IMR-90 (cell line): ENCODE results near the gene VAMP5. TPM values are rescaled to one million over a fixed set of nuclear protein-coding genes. Genes with fewer than 3 reads are reported as not detected.
A peak's percentile ranks its signal among the peaks of the same experiment; 100 is the strongest.

Experiments
- ATAC-seq: fragments of 200-7000 bp; cut with Tn5 transposase; 2 replicates; pipeline ENCODE4 v1.9.1; 2020; ENCODE audit warnings: low read depth, mild to moderate bottlenecking, moderate library complexity
- BruUV-seq: library from RNA; stranded (reverse); fragments of 400-500 nt; replicated peaks from 2 replicates; lab custom pipeline; 2021; lab: Mats Ljungman, UMichigan
- CTCF ChIA-PET: fragments of 300-600 bp; formaldehyde crosslinking; extraction: SDS; loops from one replicate; lab custom pipeline; 2021; ENCODE audit warnings: antibody characterized with exemption; lab: Yijun Ruan, JAX
- POLR2A ChIA-PET: fragments of 300-600 bp; sonication (Branson Sonifier 250); formaldehyde crosslinking; loops from one replicate; lab custom pipeline; 2022; ENCODE audit warnings: antibody characterized with exemption; ENCODE audit not compliant: unreplicated experiment; lab: Charles Lee
- DNase-seq: peaks from one replicate; pipeline ENCODE4 v3.0.0; 2013
- H2AFZ ChIP-seq: replicated peaks from 2 replicates; pipeline ENCODE3; 2013; ENCODE audit warnings: low read length, mild to moderate bottlenecking; ENCODE audit not compliant: poor library complexity
- H2AK5ac ChIP-seq: 2 replicates; pipeline ENCODE4 v1.6.1; 2013; ENCODE audit warnings: low read depth, low read length, inconsistent platforms
- H2AK9ac ChIP-seq: replicated peaks from 2 replicates; pipeline ENCODE3; 2013; ENCODE audit warnings: mild to moderate bottlenecking, low read depth, low read length, moderate library complexity; ENCODE audit not compliant: poor library complexity
- H2BK120ac ChIP-seq: 2 replicates; pipeline ENCODE4 v1.6.1; 2013; ENCODE audit warnings: low read depth, low read length, inconsistent platforms
- H2BK15ac ChIP-seq: 3 replicates; pipeline ENCODE4 v1.6.1; 2013; ENCODE audit warnings: low read depth, low read length, inconsistent platforms
- H2BK20ac ChIP-seq: 2 replicates; pipeline ENCODE4 v1.6.1; 2013; ENCODE audit warnings: low read depth, mild to moderate bottlenecking, inconsistent platforms, low read length, moderate library complexity
- H2BK5ac ChIP-seq: 2 replicates; pipeline ENCODE4 v1.6.1; 2013; ENCODE audit warnings: mild to moderate bottlenecking, low read depth, low read length, inconsistent platforms; ENCODE audit not compliant: poor library complexity, severe bottlenecking
- H3K14ac ChIP-seq: replicated peaks from 2 replicates; pipeline ENCODE4 v1.6.1; 2013; ENCODE audit warnings: low read depth, low read length, inconsistent platforms
- H3K18ac ChIP-seq: 2 replicates; pipeline ENCODE4 v1.6.1; 2013; ENCODE audit warnings: low read depth, low read length, control low read depth
- H3K23ac ChIP-seq: 2 replicates; pipeline ENCODE4 v1.6.1; 2013; ENCODE audit warnings: low read depth, low read length, inconsistent platforms
- H3K27ac ChIP-seq: 2 replicates; pipeline ENCODE4 v1.5.1; 2013; ENCODE audit warnings: mild to moderate bottlenecking, control low read depth, low read length; ENCODE audit not compliant: insufficient read depth
- H3K27me3 ChIP-seq: 2 replicates; pipeline ENCODE4 v1.6.1; 2013; ENCODE audit warnings: low read length; ENCODE audit not compliant: control insufficient read depth, insufficient read depth
- H3K36me3 ChIP-seq: 2 replicates; pipeline ENCODE4 v1.6.1; 2013; ENCODE audit warnings: low read length, mixed read lengths; ENCODE audit not compliant: control insufficient read depth, insufficient read depth
- H3K4ac ChIP-seq: 2 replicates; pipeline ENCODE4 v1.6.1; 2013; ENCODE audit warnings: low read depth, low read length, inconsistent platforms
- H3K4me1 ChIP-seq: 2 replicates; pipeline ENCODE4 v1.6.1; 2013; ENCODE audit warnings: low read length, mixed read lengths; ENCODE audit not compliant: control insufficient read depth, insufficient read depth
- H3K4me2 ChIP-seq: 2 replicates; pipeline ENCODE4 v1.6.1; 2013; ENCODE audit warnings: low read depth, mild to moderate bottlenecking, control low read depth, low read length, moderate library complexity
- H3K4me3 ChIP-seq: 2 replicates; pipeline ENCODE4 v1.5.1; 2013; ENCODE audit warnings: low read depth, mild to moderate bottlenecking, control low read depth, low read length, moderate library complexity; ENCODE audit not compliant: insufficient read depth
- H3K56ac ChIP-seq: 2 replicates; pipeline ENCODE4 v1.6.1; 2013; ENCODE audit warnings: low read length, inconsistent platforms; ENCODE audit not compliant: insufficient read depth; ENCODE audit errors: extremely low read depth
- H3K79me1 ChIP-seq, 2 experiments: 2 replicates each; pipeline ENCODE4 v1.6.1; 2013; ENCODE audit warnings: low read length in 2 of 2, inconsistent platforms in 1 of 2, low read depth in 1 of 2
- H3K9ac ChIP-seq: 2 replicates; pipeline ENCODE4 v1.6.1; 2013; ENCODE audit warnings: low read depth, low read length, control low read depth
- H3K9me1 ChIP-seq: 2 replicates; pipeline ENCODE4 v1.6.1; 2013; ENCODE audit warnings: low read length, inconsistent platforms; ENCODE audit not compliant: insufficient read depth
- H3K9me3 ChIP-seq: 2 replicates; pipeline ENCODE4 v1.6.1; 2013; ENCODE audit warnings: low read length; ENCODE audit not compliant: control insufficient read depth, insufficient read depth
- H4K20me1 ChIP-seq: 2 replicates; pipeline ENCODE4 v1.6.1; 2013; ENCODE audit warnings: low read length, inconsistent platforms; ENCODE audit not compliant: insufficient read depth
- H4K5ac ChIP-seq: 2 replicates; pipeline ENCODE4 v1.6.1; 2013; ENCODE audit warnings: mild to moderate bottlenecking, low read depth, low read length, control low read depth
- H4K8ac ChIP-seq, 2 experiments: 2 replicates each; pipeline ENCODE4 v1.6.1; 2013; ENCODE audit warnings: low read depth in 2 of 2, low read length in 2 of 2, control low read depth in 1 of 2, inconsistent platforms in 1 of 2
- H4K91ac ChIP-seq: 2 replicates; pipeline ENCODE4 v1.6.1; 2013; ENCODE audit warnings: low read depth, low read length, inconsistent platforms; ENCODE audit not compliant: insufficient read depth
- BHLHE40 ChIP-seq: fragments of 150-350 bp; IDR thresholded peaks from 2 replicates; pipeline ENCODE4 v1.6.1; 2016; ENCODE audit warnings: mild to moderate bottlenecking, low read depth, low read length
- CEBPB ChIP-seq: IDR thresholded peaks from 2 replicates; pipeline ENCODE4 v1.6.1; 2012; ENCODE audit warnings: low read depth, low read length, improper control_type of control experiment
- CHD1 ChIP-seq: IDR thresholded peaks from 2 replicates; pipeline ENCODE4 v1.6.1; 2012; ENCODE audit warnings: low read depth, low read length, improper control_type of control experiment
- FOS ChIP-seq: fragments of 150-350 bp; IDR thresholded peaks from 2 replicates; pipeline ENCODE4 v1.6.1; 2016; ENCODE audit warnings: low read depth, low read length
- MAFK ChIP-seq: IDR thresholded peaks from 2 replicates; pipeline ENCODE4 v1.6.1; 2012; ENCODE audit warnings: low read depth, low read length, improper control_type of control experiment
- MAZ ChIP-seq: IDR thresholded peaks from 2 replicates; pipeline ENCODE4 v1.6.1; 2012; ENCODE audit warnings: low read depth, mild to moderate bottlenecking, low read length, improper control_type of control experiment, moderate library complexity, borderline replicate concordance
- NFE2L2 ChIP-seq: fragments of 150-350 bp; IDR thresholded peaks from 2 replicates; pipeline ENCODE4 v1.6.1; 2016; ENCODE audit warnings: low read depth, mild to moderate bottlenecking, low read length
- POLR2A ChIP-seq: IDR thresholded peaks from 2 replicates; pipeline ENCODE4 v1.6.1; 2012; ENCODE audit warnings: mild to moderate bottlenecking, low read depth, low read length
- RAD21 ChIP-seq: IDR thresholded peaks from 2 replicates; pipeline ENCODE4 v1.6.1; 2012; ENCODE audit warnings: low read length, improper control_type of control experiment
- RCOR1 ChIP-seq: IDR thresholded peaks from 2 replicates; pipeline ENCODE4 v1.6.1; 2012; ENCODE audit warnings: mild to moderate bottlenecking, low read length, improper control_type of control experiment; ENCODE audit not compliant: insufficient replicate concordance
- RFX5 ChIP-seq: IDR thresholded peaks from 2 replicates; pipeline ENCODE4 v1.8.0; 2012; ENCODE audit warnings: low read depth, mild to moderate bottlenecking, low read length, moderate library complexity
- SMC3 ChIP-seq: fragments of 150-350 bp; IDR thresholded peaks from 2 replicates; pipeline ENCODE4 v1.6.1; 2016; ENCODE audit warnings: low read depth, mild to moderate bottlenecking, antibody characterized with exemption, low read length, moderate library complexity
- WGBS, 2 experiments: methylation state at CpG; one replicate each; pipeline versions ENCODE4 v1.1.5 to v1.1.7; 2013; ENCODE audit warnings: missing lambda C conversion rate in 2 of 2; ENCODE audit not compliant: insufficient read length in 1 of 2; ENCODE audit errors: extremely low coverage in 2 of 2; 5-methylcytosine and 5-hydroxymethylcytosine counted together
- dilution Hi-C: fragments of 300-500 bp; cut with HindIII; formaldehyde crosslinking; loops from one replicate; pipeline ENCODE4 v1.14.3; 2018; ENCODE audit warnings: low sequenced_read_pairs; ENCODE audit not compliant: unreplicated experiment
- in situ Hi-C: fragments of 300-500 bp; cut with MboI; formaldehyde crosslinking; loops from 3 replicates; pipeline ENCODE4 v1.14.3; 2019; ENCODE audit warnings: low sequenced_read_pairs, inconsistent platforms, mixed read lengths
- intact Hi-C: fragments of 100-400 bp; cut with micrococcal nuclease; formaldehyde crosslinking; loops from 2 replicates; pipeline ENCODE4 v1.10.0; 2022
- polyA plus RNA-seq, 3 experiments: library from polyadenylated mRNA; depleted of rRNA; stranded (reverse); fragments of >200 nt; gene quantifications; 2 replicates each; pipeline ENCODE4 v1.2.3, GENCODE V29; 2012; ENCODE audit warnings: low replicate concordance in 1 of 3
- total RNA-seq: library from RNA; depleted of rRNA; stranded (reverse); fragments of >200 nt; gene quantifications from 2 replicates; pipeline ENCODE4 v1.2.3, GENCODE V29; 2012
- TF ChIP-seq, protein P1 (sequence below): fragments of 150-350 bp; IDR thresholded peaks from 2 replicates; pipeline ENCODE4 v1.6.1; 2017; ENCODE audit warnings: mild to moderate bottlenecking, antibody characterized with exemption, low read length, low read depth
- TF ChIP-seq, protein P2 (sequence below): conservative IDR thresholded peaks from 2 replicates; pipeline ENCODE4 v1.5.1; 2012; ENCODE audit warnings: mild to moderate bottlenecking, low read depth, low read length, improper control_type of control experiment

Gene VAMP5
- total and polyA plus RNA-seq, 2 of the 4 experiments (the other 2 are of a cell fraction) = 13.8 to 103 TPM

DNA sequence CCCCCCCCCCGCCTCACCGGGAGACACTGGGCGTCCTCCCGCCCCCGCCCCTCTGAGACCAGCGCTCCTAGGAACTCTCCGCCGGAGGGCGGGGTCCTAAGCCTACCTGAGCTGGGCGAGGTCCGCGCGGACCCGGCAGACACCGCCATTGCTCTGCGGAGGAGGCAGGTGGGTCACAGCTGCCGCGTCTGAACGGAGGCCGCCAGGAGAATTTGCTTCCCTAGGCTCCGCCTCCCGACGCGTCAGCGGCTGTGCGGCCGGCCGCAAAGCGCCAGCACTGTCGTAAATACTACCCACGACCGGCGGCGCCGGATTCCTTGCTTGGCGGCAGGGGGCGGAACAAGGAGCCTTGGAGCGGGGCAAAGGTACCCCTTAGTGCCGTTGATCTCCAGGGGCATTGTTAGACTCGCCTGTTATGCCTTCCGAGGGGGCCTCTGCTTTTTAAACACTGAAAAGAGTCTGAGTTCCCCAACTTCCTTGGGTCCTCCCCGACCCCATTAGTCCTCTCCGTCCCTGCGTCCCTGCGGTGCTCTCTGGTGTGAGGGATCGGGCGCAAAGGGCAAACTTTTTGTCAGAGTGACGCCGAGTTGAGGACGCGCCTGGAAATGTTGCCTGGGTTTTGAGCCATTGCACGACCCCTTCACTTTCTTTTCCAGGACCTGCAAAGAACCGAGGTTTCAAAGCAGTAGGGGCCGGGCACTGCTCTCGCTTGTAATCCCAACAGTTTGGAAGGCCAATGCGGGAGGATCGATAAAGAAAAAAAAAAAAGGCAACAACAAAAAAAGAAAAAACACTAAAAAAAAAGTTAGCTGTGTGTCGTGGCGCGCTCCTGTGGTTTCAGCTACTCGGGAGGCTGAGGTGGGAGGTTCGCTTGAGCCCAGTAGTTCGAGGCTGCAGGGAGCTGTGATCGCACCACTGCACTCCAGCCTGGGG, 22.7 kb upstream of the VAMP5 start, which contains the start of gene GGCX:
Gene GGCX (minus strand): TSS at position 214 of the 933 bp plus-strand sequence. CDS start 65 bp downstream, at position 149.
- peak within 1 kb of the TSS; percentile 95 for H3K4me2 ChIP-seq
- peak within 1 kb of the TSS; percentile 95 for H2AFZ ChIP-seq
- no TSS peak for BruUV-seq
- H3K56ac ChIP-seq = peak within 1 kb of the TSS; percentile 73
- no peak within 1 kb of the TSS for H2BK15ac ChIP-seq
- H4K91ac ChIP-seq = peak within 1 kb of the TSS; percentile 69
- H3K4ac ChIP-seq = peak within 1 kb of the TSS; percentile 95
- H3K4me1 ChIP-seq = peaks cover 3% of the 10 kb centered on the region; the same call in 1 of the 2 replicates
- peak within 1 kb of the TSS; percentile 65 for H3K4me3 ChIP-seq
- H4K5ac ChIP-seq = peak within 1 kb of the TSS; percentile 85
- no peaks in the 10 kb centered on the region for H4K20me1 ChIP-seq
- H3K9me3 ChIP-seq = no peaks in the 10 kb centered on the region
- H3K36me3 ChIP-seq = peaks cover 10% of the 10 kb centered on the region
- H2BK120ac ChIP-seq = peak within 1 kb of the TSS; percentile 56
- peak within 1 kb of the TSS; percentile 31 for H3K18ac ChIP-seq
- peak within 1 kb of the TSS; percentile 63 for H2AK5ac ChIP-seq
- dilution Hi-C loops = no loop called here
- ATAC-seq = peak; percentile 98
- ChIA-PET POLR2A (interaction anchor here (0.6 to 0.8 kb wide), 3 partner anchors 26 to 204 kb away, joined by 3 read pairs; no protein-coding TSS in a partner anchor), CTCF (interaction anchor here (0.6 to 1.0 kb wide), 2 partner anchors 140 to 955 kb away, joined by 3 read pairs; no protein-coding TSS in a partner anchor)
- H3K27ac ChIP-seq = peak within 1 kb of the TSS; percentile 81
- peak within 1 kb of the TSS; percentile 81 to 95 for H4K8ac ChIP-seq
- H2BK5ac ChIP-seq = peak within 1 kb of the TSS; percentile 80
- H3K14ac ChIP-seq = peak within 1 kb of the TSS; percentile 99
- H2BK20ac ChIP-seq = no peak within 1 kb of the TSS
- DNase-seq = peak; percentile 92
- H3K23ac ChIP-seq = peak within 1 kb of the TSS; percentile 99
- H3K79me1 ChIP-seq = peaks cover 19 to 41% of the 10 kb centered on the region in 2 experiments
- intact Hi-C loops = loop anchor here (2.0 to 5.0 kb wide), 2 partner anchors 23 to 41 kb away; partner anchors contain the start of genes TMEM150A and VAMP5
- peak within 1 kb of the TSS; percentile 90 for H3K9ac ChIP-seq
- peak within 1 kb of the TSS; percentile 94 for H2AK9ac ChIP-seq
- H3K27me3 ChIP-seq = no peaks in the 10 kb centered on the region
- H3K9me1 ChIP-seq = peaks cover 8% of the 10 kb centered on the region; the same call in 1 of the 2 replicates
- WGBS, 2 experiments = 1% methylated on average over 27 of the region's 64 CpGs; no CpG with 5 or more reads in 1 of the 2 experiments
- in situ Hi-C loops = no loop called here
- TF ChIP-seq CEBPB (no peak), FOS (no peak), POLR2A (peak; percentile 62), NFE2L2 (no peak), SMC3 (no peak), CHD1 (no peak), RFX5 (no peak), MAFK (no peak), BHLHE40 (no peak), MAZ (no peak), RCOR1 (no peak), RAD21 (0 out of 2 replicates have a peak, but pooled peaks have one; percentile 16)
- TF ChIP-seq, protein P1, sequence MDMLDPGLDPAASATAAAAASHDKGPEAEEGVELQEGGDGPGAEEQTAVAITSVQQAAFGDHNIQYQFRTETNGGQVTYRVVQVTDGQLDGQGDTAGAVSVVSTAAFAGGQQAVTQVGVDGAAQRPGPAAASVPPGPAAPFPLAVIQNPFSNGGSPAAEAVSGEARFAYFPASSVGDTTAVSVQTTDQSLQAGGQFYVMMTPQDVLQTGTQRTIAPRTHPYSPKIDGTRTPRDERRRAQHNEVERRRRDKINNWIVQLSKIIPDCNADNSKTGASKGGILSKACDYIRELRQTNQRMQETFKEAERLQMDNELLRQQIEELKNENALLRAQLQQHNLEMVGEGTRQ = no peak
- TF ChIP-seq, protein P2, sequence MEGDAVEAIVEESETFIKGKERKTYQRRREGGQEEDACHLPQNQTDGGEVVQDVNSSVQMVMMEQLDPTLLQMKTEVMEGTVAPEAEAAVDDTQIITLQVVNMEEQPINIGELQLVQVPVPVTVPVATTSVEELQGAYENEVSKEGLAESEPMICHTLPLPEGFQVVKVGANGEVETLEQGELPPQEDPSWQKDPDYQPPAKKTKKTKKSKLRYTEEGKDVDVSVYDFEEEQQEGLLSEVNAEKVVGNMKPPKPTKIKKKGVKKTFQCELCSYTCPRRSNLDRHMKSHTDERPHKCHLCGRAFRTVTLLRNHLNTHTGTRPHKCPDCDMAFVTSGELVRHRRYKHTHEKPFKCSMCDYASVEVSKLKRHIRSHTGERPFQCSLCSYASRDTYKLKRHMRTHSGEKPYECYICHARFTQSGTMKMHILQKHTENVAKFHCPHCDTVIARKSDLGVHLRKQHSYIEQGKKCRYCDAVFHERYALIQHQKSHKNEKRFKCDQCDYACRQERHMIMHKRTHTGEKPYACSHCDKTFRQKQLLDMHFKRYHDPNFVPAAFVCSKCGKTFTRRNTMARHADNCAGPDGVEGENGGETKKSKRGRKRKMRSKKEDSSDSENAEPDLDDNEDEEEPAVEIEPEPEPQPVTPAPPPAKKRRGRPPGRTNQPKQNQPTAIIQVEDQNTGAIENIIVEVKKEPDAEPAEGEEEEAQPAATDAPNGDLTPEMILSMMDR = peak; percentile 31; the same call in 1 of the 2 replicates
